Activated CD8-positive, alpha-beta memory T cell treated with anti-CD3 and anti-CD28 coated beads, Interleukin-2, amount 50 U/mL, for 1 hour (primary cell): ENCODE data around the gene SLC39A10.

Experiments
- DNase-seq: peaks from one replicate; pipeline ENCODE4 v3.0.0-alpha.2; 2020; ENCODE audit errors: extremely low read depth

SLC39A10 gene

GRCh38 chr2:195730912-195731311 is 73.9 kb downstream of the SLC39A10 start:
- DNase-seq, result no peak

- DNase-seq, result no peak
Measured at GRCh38 chr2:195732574-195732973, 75.5 kb downstream of the SLC39A10 start.

DNA sequence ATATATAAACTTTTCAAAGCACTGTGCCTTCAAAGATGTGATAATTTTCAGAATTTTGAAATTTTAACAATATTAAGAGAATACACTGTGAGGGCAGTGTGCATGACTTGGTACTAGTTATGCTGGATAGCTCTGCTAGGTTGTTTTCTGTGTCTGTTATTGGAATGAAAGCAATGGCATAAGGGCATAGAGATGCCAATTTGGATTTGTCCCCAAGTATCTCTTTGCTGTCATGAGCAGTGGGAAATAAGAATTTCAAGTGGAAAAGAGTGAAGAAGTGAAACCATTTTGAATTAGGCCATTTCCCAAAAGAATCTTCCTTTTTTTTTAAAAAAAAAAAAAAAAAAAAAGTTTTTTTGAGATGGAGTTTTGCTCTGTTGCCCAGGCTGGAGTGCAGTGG is 76.8 kb downstream of the SLC39A10 start:
- no peak for DNase-seq

- DNase-seq, result no peak
Measured at GRCh38 chr2:195734395-195734794, 77.4 kb downstream of the SLC39A10 start.

GRCh38 chr2:195734931-195735330 is 77.9 kb downstream of the SLC39A10 start:
- no peak for DNase-seq

GRCh38 chr2:195735347-195735746 is 78.3 kb downstream of the SLC39A10 start:
- no peak for DNase-seq

GRCh38 chr2:195737511-195738325 is 80.7 kb downstream of the SLC39A10 start:
- DNase-seq, result no peak

GRCh38 chr2:195741191-195741590 is 84.2 kb downstream of the SLC39A10 start:
- no peak for DNase-seq

DNA sequence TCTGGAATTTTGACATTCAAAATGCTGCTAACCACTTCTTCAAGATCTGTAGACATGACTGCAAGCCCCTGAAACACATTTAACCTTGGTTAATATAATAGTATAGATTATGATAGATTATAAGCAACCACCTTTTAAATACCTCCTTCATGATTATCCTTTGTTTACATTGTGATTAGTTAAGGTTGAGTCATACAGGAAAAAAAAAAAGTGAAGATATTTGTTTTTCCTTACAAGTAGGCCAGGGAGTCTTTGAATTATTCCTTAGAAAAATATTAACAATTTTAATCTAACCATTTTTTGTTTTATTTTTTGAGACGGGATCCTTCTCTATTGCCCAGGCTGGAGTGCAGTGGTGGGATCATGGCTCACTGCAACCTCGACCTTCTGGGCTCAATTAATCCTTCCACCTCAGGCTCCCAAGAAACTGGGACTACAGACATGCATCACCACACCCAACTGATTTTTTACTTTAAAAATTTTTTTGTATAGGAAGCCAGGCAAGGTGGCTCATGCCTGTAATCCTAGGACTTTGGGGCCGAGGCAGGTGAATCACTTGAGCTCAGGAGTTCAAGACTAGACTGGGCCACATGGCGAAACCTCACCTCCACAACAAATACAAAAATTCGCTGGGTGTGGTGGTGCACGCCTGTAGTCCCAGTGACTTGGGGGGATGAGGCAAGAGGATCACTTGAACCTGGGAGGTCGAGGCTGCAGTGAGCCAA is 99.4 kb downstream of the SLC39A10 start:
- DNase-seq, result no peak

GRCh38 chr2:195758846-195759245 is 101.8 kb downstream of the SLC39A10 start:
- no peak for DNase-seq

DNA sequence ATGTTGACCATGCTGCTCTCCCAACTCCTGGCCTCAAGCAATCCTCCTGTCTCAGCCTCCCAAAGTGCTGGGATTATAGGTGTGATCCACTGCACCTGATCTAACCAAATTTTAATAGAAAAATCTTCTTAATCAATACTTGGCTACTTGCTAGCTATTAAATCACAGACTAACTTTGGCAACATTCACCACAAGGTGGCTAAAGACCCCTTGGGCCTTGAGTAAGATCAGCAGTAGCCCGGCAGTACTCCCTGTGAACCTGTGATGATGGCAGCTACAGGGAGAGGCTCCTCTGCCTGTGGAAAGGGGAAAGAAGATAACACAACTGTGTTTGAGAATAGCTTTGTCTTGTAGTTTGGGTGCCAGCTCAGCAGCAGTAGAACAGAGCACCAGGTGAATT is 102.9 kb downstream of the SLC39A10 start:
- DNase-seq, result no peak

- DNase-seq, result no peak
Measured at GRCh38 chr2:195763866-195764265, 106.8 kb downstream of the SLC39A10 start.

- no peak for DNase-seq
Measured at GRCh38 chr2:195766691-195767090, 109.7 kb downstream of the SLC39A10 start.

DNA sequence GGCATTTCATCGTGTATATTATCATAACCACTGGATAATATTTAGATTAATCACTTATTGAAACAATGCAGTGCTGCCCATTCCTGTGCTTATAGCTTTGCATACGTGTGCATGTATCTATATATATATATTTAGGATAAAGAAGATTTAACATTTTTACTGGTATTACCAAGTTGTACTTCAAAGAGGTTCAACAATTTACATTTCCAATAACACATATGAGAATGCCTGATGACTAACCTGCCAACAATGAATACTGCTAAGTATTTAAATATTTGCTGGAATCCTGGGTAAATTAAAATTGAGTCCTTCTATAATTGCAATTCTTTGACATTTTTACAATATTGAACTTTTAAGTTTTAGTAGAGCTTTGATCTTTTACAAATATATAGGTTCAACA is 111.4 kb downstream of the SLC39A10 start:
- no peak for DNase-seq

GRCh38 chr2:195769975-195770374 is 112.9 kb downstream of the SLC39A10 start:
- DNase-seq, result no peak

DNA sequence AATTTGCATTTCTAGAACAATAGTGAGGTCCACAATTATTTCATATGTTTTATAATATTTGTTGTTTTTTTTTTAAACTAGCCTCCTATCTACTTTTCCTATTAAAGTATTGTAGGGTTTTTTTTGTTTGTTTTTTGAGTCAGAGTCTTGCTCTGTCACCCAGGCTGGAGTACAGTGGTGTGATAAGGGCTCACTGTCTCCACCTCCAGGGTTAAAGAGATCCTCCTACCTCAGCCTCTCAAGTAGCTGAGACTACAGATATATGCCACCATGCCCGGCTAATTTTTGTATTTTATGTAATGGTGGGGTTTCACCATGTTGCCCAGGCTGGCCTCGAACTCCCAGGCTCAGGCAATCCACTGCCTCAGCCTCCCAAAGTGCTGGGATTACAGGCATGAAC is 122.5 kb downstream of the SLC39A10 start:
- no peak for DNase-seq

DNA sequence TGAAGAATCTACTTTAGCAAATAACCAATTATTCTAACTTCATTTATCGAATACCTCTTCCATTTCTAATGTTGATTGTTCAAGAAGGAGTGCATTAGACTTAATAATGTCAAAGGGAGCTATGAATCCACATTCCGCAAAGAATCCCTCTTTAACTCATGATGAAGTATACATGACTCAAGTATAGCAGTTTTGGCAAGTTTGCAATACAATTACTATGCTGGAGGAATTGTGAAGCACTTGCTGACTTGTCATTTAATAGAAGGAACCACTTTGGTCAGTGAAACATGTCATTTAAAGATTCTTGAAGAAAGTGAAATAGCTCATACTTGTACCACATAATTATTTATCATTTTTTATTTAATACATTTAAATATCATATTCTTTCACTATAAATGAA is 125.1 kb downstream of the SLC39A10 start:
- DNase-seq, result no peak
